GM12878 (cell line): ENCODE measurements around the gene AGBL1. TPM values are rescaled to one million over a fixed set of nuclear protein-coding genes. Genes with fewer than 3 reads are reported as not detected.

Source experiments
- ATAC-seq: fragments of 200-7000 bp; cut with Tn5 transposase; 3 replicates; pipeline ENCODE4 v1.9.1; 2020; ENCODE audit warnings: mild to moderate bottlenecking, moderate library complexity
- BruUV-seq: library from RNA; stranded (reverse); fragments of 400-500 nt; replicated peaks from 2 replicates; lab custom pipeline; 2021; lab: Mats Ljungman, UMichigan
- CTCF ChIA-PET: fragments of 300-600 bp; sonication (Branson Sonifier 250); formaldehyde crosslinking; extraction: SDS; loops from one replicate; lab custom pipeline; 2021; ENCODE audit warnings: inconsistent platforms; lab: Yijun Ruan, JAX
- POLR2A ChIA-PET: fragments of 350-600 bp; formaldehyde crosslinking; extraction: SDS; loops from one replicate; lab custom pipeline; 2021; ENCODE audit warnings: inconsistent platforms; lab: Charles Lee
- RAD21 ChIA-PET: fragments of 300-600 bp; sonication (Branson Sonifier 250); formaldehyde crosslinking; loops from one replicate; lab custom pipeline; 2023; ENCODE audit warnings: antibody characterized with exemption; ENCODE audit not compliant: unreplicated experiment; lab: Charles Lee
- SMC1A ChIA-PET: fragments of 300-600 bp; sonication (Branson Sonifier 250); formaldehyde crosslinking; loops from one replicate; lab custom pipeline; 2023; ENCODE audit not compliant: unreplicated experiment, uncharacterized antibody; lab: Charles Lee
- DNase-seq: peaks from one replicate; pipeline ENCODE4 v3.0.0-alpha.2; 2011; ENCODE audit warnings: low read depth, low spot score
- FAIRE-seq: peaks from 3 replicates; lab custom pipeline; 2011; peaks lifted over from hg19 to GRCh38; lab: Jason Lieb, UNC
- H2AFZ ChIP-seq: 2 replicates; pipeline ENCODE4 v1.6.0; 2011; ENCODE audit warnings: low read depth, low read length, control low read depth; ENCODE audit not compliant: control insufficient read depth
- H3K27ac ChIP-seq: 2 replicates; pipeline ENCODE4 v1.5.1; 2011; ENCODE audit warnings: control low read depth; ENCODE audit not compliant: control insufficient read depth, insufficient read depth
- H3K27me3 ChIP-seq, 2 experiments: replicated peaks in 1 of 2; 2 replicates each; pipeline versions ENCODE4 v1.6.0 to v1.6.1; 2011; ENCODE audit warnings: low read length in 1 of 2; ENCODE audit not compliant: control insufficient read depth in 2 of 2, insufficient read depth in 2 of 2
- H3K36me3 ChIP-seq, 2 experiments: 2 replicates each; pipeline ENCODE4 v1.5.1; 2011; ENCODE audit warnings: low read length in 1 of 2; ENCODE audit not compliant: control insufficient read depth in 2 of 2, insufficient read depth in 2 of 2
- H3K4me1 ChIP-seq: 2 replicates; pipeline ENCODE4 v1.6.1; 2011; ENCODE audit warnings: mild to moderate bottlenecking, low read length, moderate library complexity, mixed read lengths; ENCODE audit not compliant: control insufficient read depth, insufficient read depth
- H3K4me2 ChIP-seq: 2 replicates; pipeline ENCODE4 v1.6.0; 2011; ENCODE audit warnings: control low read depth; ENCODE audit not compliant: control insufficient read depth, insufficient read depth
- H3K4me3 ChIP-seq: fragments of 200-600 bp; sonication (generic); 2 replicates; pipeline ENCODE4 v1.5.1; 2016
- H3K79me2 ChIP-seq: 2 replicates; pipeline ENCODE4 v1.6.0; 2011; ENCODE audit warnings: low read length; ENCODE audit not compliant: control insufficient read depth, insufficient read depth
- H3K9ac ChIP-seq: 2 replicates; pipeline ENCODE4 v1.8.0; 2011; ENCODE audit warnings: low read length, control low read depth, mixed read lengths; ENCODE audit not compliant: control insufficient read depth, insufficient read depth
- H3K9me3 ChIP-seq: replicated peaks from 3 replicates; pipeline ENCODE4 v1.5.1; 2011; ENCODE audit warnings: mild to moderate bottlenecking, low read length; ENCODE audit not compliant: control insufficient read depth, insufficient read depth
- H4K20me1 ChIP-seq: 2 replicates; pipeline ENCODE4 v1.6.0; 2011; ENCODE audit not compliant: control insufficient read depth, insufficient read depth
- BCL3 ChIP-seq: IDR thresholded peaks from 2 replicates; pipeline ENCODE4 v1.6.1; 2011; ENCODE audit warnings: borderline replicate concordance, low read depth, mild to moderate bottlenecking, moderate library complexity, low read length; ENCODE audit not compliant: insufficient read depth, poor library complexity, severe bottlenecking
- CBFB ChIP-seq: IDR thresholded peaks from 2 replicates; pipeline ENCODE4 v1.6.1; 2016; ENCODE audit warnings: antibody characterized with exemption, low read depth
- CEBPB ChIP-seq, 2 experiments: fragments of 150-350 bp in 1 of 2; IDR thresholded peaks; 2 replicates each; pipeline ENCODE4 v1.6.1; 2012 to 2014; ENCODE audit warnings: low read depth in 2 of 2, low read length in 2 of 2, borderline replicate concordance in 1 of 2, inconsistent platforms in 1 of 2
- CHD1 ChIP-seq: IDR thresholded peaks from 2 replicates; pipeline ENCODE4 v1.6.1; 2012; ENCODE audit warnings: low read depth, low read length, improper control_type of control experiment
- DPF2 ChIP-seq: fragments of 450-650 bp; IDR thresholded peaks from 2 replicates; pipeline ENCODE4 v1.6.1; 2017; ENCODE audit warnings: mild to moderate bottlenecking
- FOXK2 ChIP-seq: fragments of 450-650 bp; IDR thresholded peaks from 2 replicates; pipeline ENCODE4 v1.6.1; 2017; ENCODE audit warnings: mild to moderate bottlenecking, moderate library complexity
- IRF3 ChIP-seq: fragments of 450-650 bp; IDR thresholded peaks from 2 replicates; pipeline ENCODE4 v1.6.1; 2014; ENCODE audit warnings: mild to moderate bottlenecking
- NR2C2 ChIP-seq: IDR thresholded peaks from 2 replicates; pipeline ENCODE4 v1.6.1; 2011; ENCODE audit warnings: borderline replicate concordance, low read depth; ENCODE audit not compliant: control insufficient read depth, insufficient read length
- PML ChIP-seq: IDR thresholded peaks from 2 replicates; pipeline ENCODE4 v1.6.1; 2012; ENCODE audit warnings: low read length, inconsistent platforms
- POLR2AphosphoS5 ChIP-seq: IDR thresholded peaks from 2 replicates; pipeline ENCODE4 v1.6.1; 2011; ENCODE audit warnings: mild to moderate bottlenecking, low read length, inconsistent platforms
- RBBP5 ChIP-seq: fragments of 200-600 bp; sonication (generic); conservative IDR thresholded peaks from 2 replicates; pipeline ENCODE4 v1.6.1; 2016
- RELB ChIP-seq: fragments of 450-650 bp; IDR thresholded peaks from 2 replicates; pipeline ENCODE4 v1.6.1; 2017; ENCODE audit warnings: low read depth, mild to moderate bottlenecking, moderate library complexity
- SUZ12 ChIP-seq: fragments of 200-600 bp; sonication (generic); IDR thresholded peaks from one replicate; pipeline ENCODE4 v1.6.1; 2018; ENCODE audit warnings: antibody characterized with exemption, mild to moderate bottlenecking; ENCODE audit not compliant: unreplicated experiment
- TAF1 ChIP-seq: IDR thresholded peaks from 2 replicates; pipeline ENCODE4 v1.6.1; 2011; ENCODE audit warnings: mild to moderate bottlenecking, low read depth, low read length, borderline replicate concordance
- YY1 ChIP-seq: IDR thresholded peaks from 2 replicates; pipeline ENCODE4 v1.6.1; 2011; ENCODE audit warnings: low read depth, mild to moderate bottlenecking, low read length
- ZNF217 ChIP-seq: fragments of 450-650 bp; IDR thresholded peaks from 2 replicates; pipeline ENCODE4 v1.6.1; 2017; ENCODE audit warnings: antibody characterized with exemption, mild to moderate bottlenecking
- WGBS: methylation state at CpG from one replicate; pipeline ENCODE4 v1.1.6; 2016; ENCODE audit warnings: low lambda C conversion rate; ENCODE audit not compliant: insufficient replicate concordance, insufficient coverage; ENCODE audit errors: missing lambda C conversion rate; 5-methylcytosine and 5-hydroxymethylcytosine counted together
- in situ Hi-C: fragments of 300-500 bp; cut with MboI; formaldehyde crosslinking; loops from 9 replicates; pipeline ENCODE4 v1.14.3; 2018; ENCODE audit warnings: mixed read lengths
- intact Hi-C: fragments of 100-400 bp; cut with micrococcal nuclease; formaldehyde crosslinking; loops from one replicate; pipeline ENCODE4 v1.14.2; 2022; ENCODE audit not compliant: unreplicated experiment
- polyA plus RNA-seq, 11 experiments: library from polyadenylated mRNA; depleted of rRNA in 4 of 11; unstranded in 6 of 11; stranded (reverse) in 5 of 11; fragments of >200 nt; fragmentation: Nextera tagmentation in 4 of 11; fragmentation: Illumina TruSeq in 1 of 11; extraction: Ambion mirVana in 4 of 11; extraction: Trizol in 1 of 11; gene quantifications; 1 replicate in 1 of 11; 2 replicates in 10 of 11; pipeline versions ENCODE4 v1.2.1 to v1.2.3, GENCODE V29; 2011 to 2016; ENCODE audit warnings: inconsistent platforms in 2 of 11, missing spikeins in 2 of 11, low read depth in 1 of 11
- total RNA-seq, 4 experiments: library from RNA; depleted of rRNA in 3 of 4; stranded (reverse); fragments of >200 nt in 3 of 4; fragmentation: Illumina TruSeq in 1 of 4; extraction: Trizol in 1 of 4; gene quantifications; 2 replicates each; pipeline versions ENCODE4 v1.2.1 to v1.2.3, GENCODE V29; 2013 to 2021
- TF ChIP-seq, protein P1 (sequence below): IDR thresholded peaks from 2 replicates; pipeline ENCODE4 v1.6.1; 2011; ENCODE audit warnings: mild to moderate bottlenecking, low read depth, low read length, moderate library complexity; ENCODE audit not compliant: insufficient replicate concordance

AGBL1 gene
- total and polyA plus RNA-seq, 10 of the 15 experiments (the other 5 are each of a cell fraction or from before 2014, with no cell fraction given), result not detected

DNA sequence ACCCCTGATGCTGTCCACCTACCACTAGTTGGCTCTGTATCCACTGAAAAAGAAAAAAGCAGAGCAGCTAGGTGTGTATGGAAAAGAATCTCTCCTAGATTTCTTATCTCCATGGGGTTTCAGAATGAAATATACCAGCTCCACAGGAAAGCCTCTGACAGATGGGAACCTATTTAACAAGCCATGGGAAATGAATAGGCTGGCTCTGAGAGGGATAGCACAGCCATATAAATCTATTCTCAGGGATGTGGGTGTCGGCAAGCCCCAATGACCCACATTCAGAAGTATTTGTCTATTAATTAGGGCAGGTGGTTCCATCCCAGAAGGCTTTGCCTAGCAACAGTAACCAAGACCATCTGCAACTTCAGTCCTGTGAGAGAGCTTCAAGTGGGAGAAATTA lies 694.1 kb downstream of the AGBL1 start:
- no TSS peak for BruUV-seq
- 71% methylated on average over 1 of the region's 1 CpG for WGBS
- ATAC-seq, result no peak
- no peak for TF ChIP-seq YY1
- no peak for TF ChIP-seq RBBP5
- TF ChIP-seq POLR2AphosphoS5, result no peak
- no peak for TF ChIP-seq CBFB
- no peak for TF ChIP-seq IRF3
- no peak for TF ChIP-seq ZNF217
- TF ChIP-seq CHD1, result no peak
- TF ChIP-seq SUZ12, result no peak
- TF ChIP-seq CEBPB (IDR thresholded peaks at IDR 0.05; ENCODE audit: borderline replicate concordance in 1 of 2, low read depth in 2 of 2, low read length in 2 of 2), result no peak
- TF ChIP-seq BCL3, result no peak
- TF ChIP-seq, protein P1, sequence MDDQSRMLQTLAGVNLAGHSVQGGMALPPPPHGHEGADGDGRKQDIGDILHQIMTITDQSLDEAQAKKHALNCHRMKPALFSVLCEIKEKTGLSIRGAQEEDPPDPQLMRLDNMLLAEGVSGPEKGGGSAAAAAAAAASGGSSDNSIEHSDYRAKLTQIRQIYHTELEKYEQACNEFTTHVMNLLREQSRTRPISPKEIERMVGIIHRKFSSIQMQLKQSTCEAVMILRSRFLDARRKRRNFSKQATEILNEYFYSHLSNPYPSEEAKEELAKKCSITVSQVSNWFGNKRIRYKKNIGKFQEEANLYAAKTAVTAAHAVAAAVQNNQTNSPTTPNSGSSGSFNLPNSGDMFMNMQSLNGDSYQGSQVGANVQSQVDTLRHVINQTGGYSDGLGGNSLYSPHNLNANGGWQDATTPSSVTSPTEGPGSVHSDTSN, result no peak
- TF ChIP-seq TAF1, result no peak
- no peak for TF ChIP-seq RELB
- TF ChIP-seq NR2C2, result no peak
- no peak for TF ChIP-seq DPF2
- no peak for TF ChIP-seq PML
- TF ChIP-seq FOXK2, result no peak
- Histone ChIP-seq H3K36me3 (no peaks in the 10 kb centered on the region), H3K9ac (no peak overlapping the region), H4K20me1 (no peaks in the 10 kb centered on the region), H3K4me1 (no peaks in the 10 kb centered on the region), H3K27me3 (no peaks in the 10 kb centered on the region), H2AFZ (no peak overlapping the region), H3K79me2 (no peaks in the 10 kb centered on the region), H3K9me3 (no peaks in the 10 kb centered on the region), H3K4me3 (no peak overlapping the region), H3K4me2 (no peak overlapping the region), H3K27ac (no peak overlapping the region)
- ChIA-PET CTCF (interaction anchor here (0.6 kb wide), 1 partner anchor 84 kb away, joined by 3 read pairs; no protein-coding TSS in a partner anchor), RAD21 (no interaction called here), SMC1A (no interaction called here), POLR2A (no interaction called here)
- intact Hi-C loops, result no loop called here
- DNase-seq, result no peak
- in situ Hi-C loops, result no loop called here
- FAIRE-seq, result no peak
